Activated CD8-positive, alpha-beta T cell treated with anti-CD3 and anti-CD28 coated beads for 36 hours (primary cell): ENCODE data around the gene FAM237B. TPM values are rescaled to one million over a fixed set of nuclear protein-coding genes. Genes with fewer than 3 reads are reported as not detected.

ENCODE experiments used
- ATAC-seq: fragments of 200-7000 bp; cut with Tn5 transposase; one replicate; pipeline ENCODE4 v1.10.0; 2021; ENCODE audit warnings: mild to moderate bottlenecking, moderate library complexity
- CTCF ChIA-PET: fragments of 350-600 bp; sonication (Branson Sonifier 250); formaldehyde crosslinking; loops from one replicate; lab custom pipeline; 2021; ENCODE audit warnings: antibody characterized with exemption; lab: Charles Lee
- POLR2A ChIA-PET: fragments of 350-600 bp; sonication (Branson Sonifier 250); formaldehyde crosslinking; loops from one replicate; lab custom pipeline; 2021; ENCODE audit warnings: antibody characterized with exemption; lab: Charles Lee
- DNase-seq: peaks from one replicate; pipeline ENCODE4 v3.0.0-alpha.2; 2020
- H3K27ac Mint-ChIP-seq: one replicate; pipeline ENCODE4 v1.8.0; 2021; ENCODE audit warnings: mild to moderate bottlenecking, mixed read lengths
- H3K27me3 Mint-ChIP-seq: one replicate; pipeline ENCODE4 v1.8.0; 2021; ENCODE audit warnings: mixed read lengths
- H3K36me3 Mint-ChIP-seq: one replicate; pipeline ENCODE4 v1.8.0; 2021; ENCODE audit warnings: low read depth, mixed read lengths
- H3K4me1 Mint-ChIP-seq: one replicate; pipeline ENCODE4 v1.8.0; 2021; ENCODE audit warnings: low read depth, mixed read lengths
- H3K4me3 Mint-ChIP-seq: one replicate; pipeline ENCODE4 v1.8.0; 2021; ENCODE audit warnings: mild to moderate bottlenecking, moderate library complexity, mixed read lengths
- H3K9me3 Mint-ChIP-seq: one replicate; pipeline ENCODE4 v1.8.0; 2021; ENCODE audit warnings: mixed read lengths
- intact Hi-C: fragments of 100-400 bp; cut with micrococcal nuclease; formaldehyde crosslinking; loops from one replicate; pipeline ENCODE4 v1.10.0; 2022
- total RNA-seq, 2 experiments: library from RNA; stranded (reverse); gene quantifications; one replicate each; pipeline ENCODE4 v1.2.3, GENCODE V29; 2021
- TF ChIP-seq, protein P1 (sequence below): fragments of 200-600 bp; IDR thresholded peaks from one replicate; pipeline ENCODE4 v1.8.0; 2022; ENCODE audit warnings: antibody characterized with exemption, mild to moderate bottlenecking

Gene FAM237B
- total RNA-seq, 2 experiments from 2014 or later = not detected

DNA sequence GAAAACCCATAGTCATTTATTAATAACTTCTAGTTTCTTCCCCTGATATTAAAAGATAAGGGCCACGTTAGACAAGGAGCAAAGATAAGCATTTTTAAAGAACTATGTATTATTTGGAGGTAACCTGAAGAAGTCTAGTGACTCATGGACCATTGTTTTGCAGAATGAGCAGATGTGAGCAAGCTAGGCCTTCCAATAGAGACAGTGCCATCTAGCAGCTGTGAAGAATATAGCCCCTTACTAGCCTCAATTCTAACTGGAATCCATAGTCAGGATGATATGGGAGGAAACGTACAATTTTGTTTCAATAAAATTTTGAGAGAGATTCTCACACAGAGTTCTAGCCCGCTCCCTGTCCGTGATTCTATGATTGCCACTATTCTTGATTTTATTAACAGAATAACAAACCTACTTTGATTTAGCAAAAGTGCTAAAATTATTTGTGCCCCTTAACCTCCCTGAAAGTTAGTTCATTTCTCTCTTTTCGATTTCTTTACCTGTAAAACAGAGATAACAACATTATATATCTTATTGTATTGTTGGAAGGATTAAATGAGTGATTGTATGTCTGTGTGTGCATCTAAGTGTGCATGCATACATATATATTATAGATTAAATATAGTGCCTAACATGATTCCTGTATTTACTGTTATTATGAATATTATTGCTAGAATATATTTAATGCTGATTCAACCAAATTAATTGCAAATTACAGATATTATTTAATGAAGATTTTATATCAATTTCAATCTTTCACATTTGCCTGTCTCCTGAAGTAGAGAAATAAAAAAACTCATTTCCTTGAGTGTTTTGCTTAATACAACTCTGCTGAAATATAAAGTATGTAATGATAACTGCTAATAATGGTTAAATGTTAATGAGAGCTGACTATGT, 22.7 kb downstream of the FAM237B start:
- ChIA-PET CTCF (interaction anchor here (1.0 to 1.2 kb wide), 2 partner anchors 10 to 14 kb away, joined by 4 to 6 read pairs; no protein-coding TSS in a partner anchor), POLR2A (no interaction called here)
- Mint-ChIP-seq H3K36me3 (no peaks in the 10 kb centered on the region), H3K9me3 (peaks cover 2% of the 10 kb centered on the region), H3K4me3 (no peak overlapping the region), H3K27ac (no peak overlapping the region), H3K4me1 (no peaks in the 10 kb centered on the region), H3K27me3 (peaks cover 11% of the 10 kb centered on the region)
- DNase-seq (no peak), ATAC-seq (peak; percentile 74)
- TF ChIP-seq, protein P1, sequence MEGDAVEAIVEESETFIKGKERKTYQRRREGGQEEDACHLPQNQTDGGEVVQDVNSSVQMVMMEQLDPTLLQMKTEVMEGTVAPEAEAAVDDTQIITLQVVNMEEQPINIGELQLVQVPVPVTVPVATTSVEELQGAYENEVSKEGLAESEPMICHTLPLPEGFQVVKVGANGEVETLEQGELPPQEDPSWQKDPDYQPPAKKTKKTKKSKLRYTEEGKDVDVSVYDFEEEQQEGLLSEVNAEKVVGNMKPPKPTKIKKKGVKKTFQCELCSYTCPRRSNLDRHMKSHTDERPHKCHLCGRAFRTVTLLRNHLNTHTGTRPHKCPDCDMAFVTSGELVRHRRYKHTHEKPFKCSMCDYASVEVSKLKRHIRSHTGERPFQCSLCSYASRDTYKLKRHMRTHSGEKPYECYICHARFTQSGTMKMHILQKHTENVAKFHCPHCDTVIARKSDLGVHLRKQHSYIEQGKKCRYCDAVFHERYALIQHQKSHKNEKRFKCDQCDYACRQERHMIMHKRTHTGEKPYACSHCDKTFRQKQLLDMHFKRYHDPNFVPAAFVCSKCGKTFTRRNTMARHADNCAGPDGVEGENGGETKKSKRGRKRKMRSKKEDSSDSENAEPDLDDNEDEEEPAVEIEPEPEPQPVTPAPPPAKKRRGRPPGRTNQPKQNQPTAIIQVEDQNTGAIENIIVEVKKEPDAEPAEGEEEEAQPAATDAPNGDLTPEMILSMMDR = no peak
- intact Hi-C loops = no loop called here

DNA sequence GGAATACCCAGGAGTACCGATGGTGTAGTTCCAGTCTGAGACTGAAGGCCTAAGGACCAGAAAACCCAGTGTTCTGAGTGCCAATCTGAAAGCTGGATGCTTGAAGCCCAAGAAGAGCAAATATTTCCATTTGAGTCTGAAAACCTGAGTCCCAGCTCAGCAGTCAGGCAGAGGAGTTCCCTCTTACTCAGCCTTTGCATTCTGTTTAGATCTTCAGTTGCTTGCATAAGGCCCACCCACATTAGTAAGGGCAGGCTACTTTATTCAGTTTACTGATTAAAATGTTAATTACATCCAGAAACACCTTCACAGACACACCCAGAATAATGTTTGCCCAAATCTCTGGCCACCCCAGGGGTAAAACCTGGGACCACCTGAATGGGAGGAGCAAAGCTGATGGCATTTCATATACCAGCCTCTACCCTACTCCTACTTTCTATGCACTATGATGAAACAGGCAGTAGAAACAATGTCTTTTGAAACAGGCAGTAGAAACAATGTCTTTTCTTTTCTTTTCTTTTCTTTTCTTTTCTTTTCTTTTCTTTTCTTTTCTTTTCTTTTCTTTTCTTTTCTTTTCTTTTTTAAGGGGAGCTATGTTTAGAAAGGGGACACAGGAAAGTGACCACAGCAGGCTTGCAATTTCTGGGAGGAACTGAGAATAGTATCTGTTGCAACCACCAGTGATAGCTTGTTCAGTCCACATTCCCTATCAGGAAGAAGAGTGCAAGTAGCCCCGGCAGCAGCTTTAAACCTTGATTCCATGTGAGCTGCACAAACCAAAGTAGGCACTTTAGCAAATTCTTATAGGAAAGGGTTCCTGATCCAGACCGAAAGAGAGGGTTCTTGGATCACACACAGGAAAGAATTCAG, 30.6 kb downstream of the FAM237B start:
- intact Hi-C loops = no loop called here
- no peaks in the 10 kb centered on the region for H3K36me3 Mint-ChIP-seq
- peaks cover 1% of the 10 kb centered on the region for H3K4me1 Mint-ChIP-seq
- ChIA-PET CTCF (interaction anchor here (0.8 to 1.8 kb wide), 2 partner anchors 79 to 137 kb away, joined by 3 to 5 read pairs; partner anchors contain the start of gene STEAP2), POLR2A (no interaction called here)
- no peak for DNase-seq
- no peak overlapping the region for H3K27ac Mint-ChIP-seq
- TF ChIP-seq, protein P1 = no peak
- ATAC-seq = no peak
- H3K9me3 Mint-ChIP-seq = peaks cover 10% of the 10 kb centered on the region
- H3K4me3 Mint-ChIP-seq = no peak overlapping the region
- H3K27me3 Mint-ChIP-seq = peaks cover 4% of the 10 kb centered on the region

DNA sequence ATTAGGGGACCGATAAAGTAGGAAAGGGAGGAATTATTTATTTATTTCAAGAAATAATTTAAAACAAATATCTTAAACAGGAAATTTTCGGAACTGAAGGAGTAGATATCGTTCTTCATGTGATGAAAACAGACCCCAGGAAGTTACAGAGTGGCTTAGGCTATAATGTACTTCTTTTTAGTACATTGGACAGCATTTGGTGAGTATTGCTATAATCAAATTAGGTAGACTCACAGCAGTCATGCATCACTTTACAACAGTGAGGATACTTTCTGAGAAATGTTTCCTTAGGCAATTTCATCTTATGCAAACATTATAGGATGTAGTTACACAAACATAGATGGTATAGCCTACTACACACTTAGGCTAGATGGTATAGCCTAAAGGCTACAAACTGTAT, 33.0 kb downstream of the FAM237B start:
- Mint-ChIP-seq H3K36me3 (no peaks in the 10 kb centered on the region), H3K9me3 (peaks cover 6% of the 10 kb centered on the region), H3K4me3 (no peak overlapping the region), H3K27me3 (peaks cover 1% of the 10 kb centered on the region), H3K27ac (no peak overlapping the region), H3K4me1 (peaks cover 2% of the 10 kb centered on the region)
- TF ChIP-seq, protein P1 = no peak
- DNase-seq (no peak), ATAC-seq (no peak)
- intact Hi-C loops = no loop called here
- CTCF ChIA-PET = interaction anchor here (1.8 kb wide), 1 partner anchor 140 kb away, joined by 5 read pairs; no protein-coding TSS in a partner anchor
- POLR2A ChIA-PET = no interaction called here

DNA sequence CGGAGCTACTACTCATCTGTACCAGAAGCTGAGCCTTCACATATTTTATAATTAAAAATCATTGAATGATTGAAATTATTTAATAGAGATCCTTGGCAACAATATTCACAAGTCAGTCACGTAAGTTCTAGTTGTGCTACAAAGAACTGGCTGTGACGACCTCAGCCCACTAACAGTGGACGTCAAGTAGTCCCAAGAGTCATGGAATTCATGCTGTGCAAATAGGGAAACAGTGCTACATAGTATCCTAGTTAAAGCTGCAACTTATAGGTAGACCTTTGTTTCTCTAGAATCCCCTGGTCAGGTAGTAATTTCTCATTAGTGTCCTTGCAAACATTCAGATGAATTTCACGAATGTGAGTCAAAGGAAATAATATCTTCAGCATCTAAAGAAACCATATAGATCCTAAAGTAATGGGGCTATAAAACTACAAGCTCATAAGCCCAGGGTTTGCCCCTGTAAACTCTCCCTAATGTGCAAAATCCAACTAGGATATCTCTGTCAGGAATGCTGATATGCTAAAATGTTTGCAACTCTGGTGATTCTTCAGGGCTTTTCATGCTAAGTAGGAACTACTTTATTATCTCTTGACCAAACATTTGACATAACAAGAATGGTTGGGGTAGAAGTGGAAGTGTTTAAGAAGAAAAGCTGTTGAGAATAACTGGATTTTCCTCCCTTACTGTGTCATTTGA, 44.9 kb downstream of the FAM237B start:
- POLR2A ChIA-PET = no interaction called here
- no peak overlapping the region for H3K27ac Mint-ChIP-seq
- H3K9me3 Mint-ChIP-seq = no peaks in the 10 kb centered on the region
- ATAC-seq (no peak), DNase-seq (no peak)
- H3K27me3 Mint-ChIP-seq = no peaks in the 10 kb centered on the region
- H3K36me3 Mint-ChIP-seq = no peaks in the 10 kb centered on the region
- H3K4me3 Mint-ChIP-seq = no peak overlapping the region
- no peaks in the 10 kb centered on the region for H3K4me1 Mint-ChIP-seq
- CTCF ChIA-PET = no interaction called here
- TF ChIP-seq, protein P1 = no peak
- intact Hi-C loops = no loop called here
